ENCODE measurements around the gene DOK3.

DNA sequence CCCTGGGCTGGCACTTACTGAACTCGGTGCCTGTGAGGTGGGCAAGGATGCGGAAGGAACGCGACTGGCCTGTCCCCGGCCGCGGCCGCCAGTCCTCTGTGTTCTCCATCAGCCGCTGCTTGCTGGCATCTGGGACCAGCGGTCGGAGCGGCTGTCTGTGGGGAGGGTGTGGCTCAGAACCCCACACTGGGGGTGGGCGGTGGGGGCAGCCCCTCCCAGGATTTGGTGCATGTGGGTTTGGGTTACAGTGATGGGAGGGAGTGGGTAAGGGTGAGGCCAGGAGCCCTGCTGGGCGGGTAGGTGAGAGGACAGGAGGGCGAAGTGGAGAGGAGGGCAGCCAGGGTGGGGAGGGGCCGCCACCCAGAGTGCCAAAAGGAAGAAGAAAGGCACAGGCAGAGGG, 18.6 kb downstream of the DOK3 start:
- TF ChIP-seq, protein P1, sequence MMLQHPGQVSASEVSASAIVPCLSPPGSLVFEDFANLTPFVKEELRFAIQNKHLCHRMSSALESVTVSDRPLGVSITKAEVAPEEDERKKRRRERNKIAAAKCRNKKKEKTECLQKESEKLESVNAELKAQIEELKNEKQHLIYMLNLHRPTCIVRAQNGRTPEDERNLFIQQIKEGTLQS (IDR thresholded peaks at IDR 0.05; ENCODE audit: borderline replicate concordance, extremely low read depth, low read depth, low read length), result no peak
- TF ChIP-seq YBX1 (IDR thresholded peaks at IDR 0.05) (no peak), CHD1 (IDR thresholded peaks at IDR 0.05; ENCODE audit: low read depth, low read length) (no peak), RAD51 (IDR thresholded peaks at IDR 0.05) (no peak), EZH2 (IDR thresholded peaks at IDR 0.05; ENCODE audit: borderline replicate concordance, control insufficient read depth, low read depth, low read length) (no peak), SMC3 (IDR thresholded peaks at IDR 0.05; ENCODE audit: borderline replicate concordance, low read length) (no peak), RELA (IDR thresholded peaks at IDR 0.05; ENCODE audit: borderline replicate concordance, partially characterized antibody) (no peak), POLR2AphosphoS5 (IDR thresholded peaks at IDR 0.05; ENCODE audit: low read length) (no peak), ZNF274 (IDR thresholded peaks at IDR 0.05; ENCODE audit: insufficient read depth, insufficient read length) (no peak), FOXM1 (IDR thresholded peaks at IDR 0.05; ENCODE audit: low read depth, low read length) (no peak), RAD21 (IDR thresholded peaks at IDR 0.05; ENCODE audit: insufficient read depth, low read depth, low read length) (no peak), HDAC2 (IDR thresholded peaks at IDR 0.05) (no peak)
- TF ChIP-seq, protein P2, sequence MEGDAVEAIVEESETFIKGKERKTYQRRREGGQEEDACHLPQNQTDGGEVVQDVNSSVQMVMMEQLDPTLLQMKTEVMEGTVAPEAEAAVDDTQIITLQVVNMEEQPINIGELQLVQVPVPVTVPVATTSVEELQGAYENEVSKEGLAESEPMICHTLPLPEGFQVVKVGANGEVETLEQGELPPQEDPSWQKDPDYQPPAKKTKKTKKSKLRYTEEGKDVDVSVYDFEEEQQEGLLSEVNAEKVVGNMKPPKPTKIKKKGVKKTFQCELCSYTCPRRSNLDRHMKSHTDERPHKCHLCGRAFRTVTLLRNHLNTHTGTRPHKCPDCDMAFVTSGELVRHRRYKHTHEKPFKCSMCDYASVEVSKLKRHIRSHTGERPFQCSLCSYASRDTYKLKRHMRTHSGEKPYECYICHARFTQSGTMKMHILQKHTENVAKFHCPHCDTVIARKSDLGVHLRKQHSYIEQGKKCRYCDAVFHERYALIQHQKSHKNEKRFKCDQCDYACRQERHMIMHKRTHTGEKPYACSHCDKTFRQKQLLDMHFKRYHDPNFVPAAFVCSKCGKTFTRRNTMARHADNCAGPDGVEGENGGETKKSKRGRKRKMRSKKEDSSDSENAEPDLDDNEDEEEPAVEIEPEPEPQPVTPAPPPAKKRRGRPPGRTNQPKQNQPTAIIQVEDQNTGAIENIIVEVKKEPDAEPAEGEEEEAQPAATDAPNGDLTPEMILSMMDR (IDR thresholded peaks at IDR 0.05 in 2 of 3, conservative IDR thresholded peaks at IDR 0.05 in 1 of 3; ENCODE audit: control insufficient read depth in 2 of 3, extremely low read depth in 1 of 3, insufficient read depth in 1 of 3, low read depth in 3 of 3, low read length in 3 of 3), result no peak

Measured in GM12878 (cell line).